ENCODE results near the gene ABCA2. TPM values are rescaled to one million over a fixed set of nuclear protein-coding genes. Genes with fewer than 3 reads are reported as not detected.

The ABCA2 gene
- total RNA-seq, 4 donors from 2014 or later = 13.5 to 58.6 (median 19.3) TPM

DNA sequence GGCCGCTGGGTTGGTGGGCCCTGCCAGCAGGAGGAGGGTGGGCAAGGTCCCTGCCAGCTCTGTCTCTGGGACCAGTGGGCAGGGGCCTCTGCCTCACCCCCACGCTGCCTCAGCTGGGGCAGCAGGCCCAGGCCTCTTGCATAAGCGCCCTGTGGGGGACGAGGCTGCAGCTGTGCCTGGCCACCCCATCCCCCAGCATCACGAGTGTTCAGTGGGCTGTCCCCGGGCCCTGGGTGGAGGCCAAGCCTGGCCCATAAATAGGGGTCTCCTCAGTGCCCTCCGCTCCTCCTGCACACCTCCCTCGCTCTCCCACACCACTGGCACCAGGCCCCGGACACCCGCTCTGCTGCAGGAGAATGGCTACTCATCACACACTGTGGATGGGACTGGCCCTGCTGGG lies 50.8 kb downstream of the ABCA2 start, which contains the start of gene PTGDS:
TSS of gene PTGDS (plus strand) at position 282 of the 400 bp plus-strand sequence. CDS start at position 357, 75 bp downstream.
- TF ChIP-seq, protein P1, sequence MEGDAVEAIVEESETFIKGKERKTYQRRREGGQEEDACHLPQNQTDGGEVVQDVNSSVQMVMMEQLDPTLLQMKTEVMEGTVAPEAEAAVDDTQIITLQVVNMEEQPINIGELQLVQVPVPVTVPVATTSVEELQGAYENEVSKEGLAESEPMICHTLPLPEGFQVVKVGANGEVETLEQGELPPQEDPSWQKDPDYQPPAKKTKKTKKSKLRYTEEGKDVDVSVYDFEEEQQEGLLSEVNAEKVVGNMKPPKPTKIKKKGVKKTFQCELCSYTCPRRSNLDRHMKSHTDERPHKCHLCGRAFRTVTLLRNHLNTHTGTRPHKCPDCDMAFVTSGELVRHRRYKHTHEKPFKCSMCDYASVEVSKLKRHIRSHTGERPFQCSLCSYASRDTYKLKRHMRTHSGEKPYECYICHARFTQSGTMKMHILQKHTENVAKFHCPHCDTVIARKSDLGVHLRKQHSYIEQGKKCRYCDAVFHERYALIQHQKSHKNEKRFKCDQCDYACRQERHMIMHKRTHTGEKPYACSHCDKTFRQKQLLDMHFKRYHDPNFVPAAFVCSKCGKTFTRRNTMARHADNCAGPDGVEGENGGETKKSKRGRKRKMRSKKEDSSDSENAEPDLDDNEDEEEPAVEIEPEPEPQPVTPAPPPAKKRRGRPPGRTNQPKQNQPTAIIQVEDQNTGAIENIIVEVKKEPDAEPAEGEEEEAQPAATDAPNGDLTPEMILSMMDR (IDR thresholded peaks at IDR 0.05; ENCODE audit: low read depth) = no peak

DNA sequence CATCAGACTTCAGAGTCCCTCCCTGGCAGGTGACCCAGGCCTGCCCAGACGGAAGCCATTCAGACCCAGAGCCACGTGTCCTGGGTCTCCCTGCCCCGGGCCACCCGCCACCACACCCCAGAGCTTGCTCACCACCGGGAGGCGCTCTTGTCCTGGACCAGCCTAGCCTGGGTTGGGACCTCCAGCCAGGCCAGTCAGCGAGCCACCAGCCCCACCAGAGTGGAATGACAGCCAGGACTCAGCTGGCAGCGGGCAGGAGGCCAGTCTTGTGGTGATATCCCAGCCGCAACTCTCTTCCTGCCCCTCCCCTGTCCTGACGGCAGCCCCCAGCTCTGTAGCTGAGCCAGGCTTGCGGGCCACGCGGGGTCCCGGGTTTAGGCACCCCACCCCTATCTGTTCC lies 52.4 kb downstream of the ABCA2 start:
- TF ChIP-seq, protein P1 (IDR thresholded peaks at IDR 0.05; ENCODE audit: low read depth) = no peak

DNA sequence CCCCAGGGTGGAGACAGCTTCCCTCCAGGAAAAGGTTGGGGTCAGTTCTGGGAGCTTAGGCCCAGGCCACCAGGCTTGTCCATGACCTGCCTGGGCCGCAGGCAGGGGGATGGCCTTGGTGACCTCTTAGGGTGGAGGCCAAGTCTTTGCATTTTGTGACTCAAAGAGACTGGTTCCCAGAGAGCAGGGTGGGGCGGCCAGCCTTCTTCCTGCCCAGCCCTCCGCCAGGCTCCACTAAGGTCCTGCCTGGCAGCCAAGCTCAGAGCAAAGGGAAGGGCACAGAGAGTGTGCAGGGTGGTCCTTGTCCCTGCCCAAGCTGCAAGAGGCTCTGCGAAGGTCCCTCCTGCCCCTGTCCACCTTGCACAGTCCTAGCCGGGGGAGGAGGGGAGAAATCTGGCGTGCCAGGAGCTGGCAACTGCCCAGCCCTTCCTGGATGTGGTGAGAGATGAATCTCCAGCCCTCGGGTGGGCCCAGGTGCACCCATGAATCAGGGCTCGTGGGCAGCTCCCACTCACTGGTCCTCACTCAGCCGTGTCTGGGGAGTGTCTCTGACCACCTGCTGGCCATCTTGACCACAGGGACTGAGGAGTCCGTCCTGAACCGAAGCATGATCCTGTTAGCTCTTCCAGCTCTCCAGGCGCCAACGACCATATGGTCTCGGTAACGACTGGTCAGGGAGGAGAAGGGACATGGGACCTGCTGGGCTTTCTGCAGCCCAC lies 53.1 kb downstream of the ABCA2 start:
- TF ChIP-seq, protein P1 (IDR thresholded peaks at IDR 0.05; ENCODE audit: low read depth) = no peak

DNA sequence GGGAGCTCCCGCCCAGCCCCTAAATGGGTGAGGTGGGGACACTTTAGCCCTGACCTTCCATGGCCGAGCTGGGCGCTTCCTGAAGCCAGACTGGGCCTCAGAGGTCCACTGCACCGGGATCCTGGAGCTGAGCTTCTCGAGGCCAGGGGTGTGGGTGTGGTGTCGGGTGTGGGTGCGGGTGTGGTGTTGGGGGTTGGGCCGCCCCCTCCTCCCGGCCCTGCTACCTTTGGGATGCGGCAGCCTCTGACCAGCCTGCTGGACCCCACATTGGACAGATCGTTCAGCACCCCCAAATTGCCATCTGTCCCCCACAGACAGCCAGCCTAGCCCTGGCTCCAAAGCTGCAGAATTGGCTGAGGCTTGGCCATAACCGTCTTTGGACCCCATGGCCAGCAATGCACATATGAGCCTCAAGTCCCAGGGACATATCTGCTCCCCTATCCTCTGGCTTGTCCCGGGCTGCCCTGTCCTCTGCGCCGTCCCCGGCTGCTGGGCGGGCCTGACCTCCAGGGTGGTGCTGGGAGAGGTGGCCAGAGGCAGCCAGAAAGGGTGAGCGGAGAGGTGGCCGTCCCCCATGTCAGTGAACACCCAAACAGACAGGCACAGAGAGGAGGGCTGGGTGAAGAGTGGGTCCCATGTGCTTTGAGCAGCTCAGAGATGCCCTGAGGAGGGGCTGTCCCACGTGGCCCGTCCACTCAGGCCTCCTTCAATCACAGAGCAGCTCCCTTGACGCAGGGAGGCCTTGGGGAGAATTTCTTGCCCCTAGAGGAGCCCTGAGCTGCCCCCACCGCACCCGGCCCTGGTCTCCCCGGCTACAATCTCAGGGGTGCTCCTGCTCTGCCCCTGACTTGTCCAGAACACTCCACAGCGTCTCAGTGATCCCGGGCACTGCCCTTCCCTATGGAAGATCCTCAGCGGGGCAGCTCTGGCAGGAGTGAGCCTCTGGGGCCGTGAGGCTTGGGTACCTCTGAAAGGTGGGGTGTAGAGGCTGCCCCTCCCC lies 54.1 kb downstream of the ABCA2 start:
- TF ChIP-seq, protein P1 (IDR thresholded peaks at IDR 0.05; ENCODE audit: low read depth) = no peak

DNA sequence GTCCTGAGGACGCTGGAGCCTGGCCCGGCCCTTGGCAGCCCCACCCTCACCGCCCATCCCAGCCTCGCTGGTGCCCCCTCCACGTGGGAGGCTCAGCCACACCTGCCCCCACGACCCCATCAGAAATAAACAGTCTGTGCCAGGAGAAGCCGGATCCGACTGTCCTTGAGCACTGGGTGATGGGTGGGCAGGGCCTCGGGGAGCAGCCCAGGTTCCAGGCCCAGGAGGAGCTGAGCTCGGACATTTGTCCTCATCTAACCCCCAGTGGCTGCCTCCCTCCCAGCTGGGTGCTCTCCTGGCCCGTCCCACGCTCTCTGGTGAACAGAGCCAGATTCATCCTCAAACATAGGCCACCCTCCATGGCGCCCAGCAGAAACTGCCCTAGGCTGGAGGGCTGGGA lies 55.3 kb downstream of the ABCA2 start:
- TF ChIP-seq, protein P1 (IDR thresholded peaks at IDR 0.05; ENCODE audit: low read depth) = no peak

DNA sequence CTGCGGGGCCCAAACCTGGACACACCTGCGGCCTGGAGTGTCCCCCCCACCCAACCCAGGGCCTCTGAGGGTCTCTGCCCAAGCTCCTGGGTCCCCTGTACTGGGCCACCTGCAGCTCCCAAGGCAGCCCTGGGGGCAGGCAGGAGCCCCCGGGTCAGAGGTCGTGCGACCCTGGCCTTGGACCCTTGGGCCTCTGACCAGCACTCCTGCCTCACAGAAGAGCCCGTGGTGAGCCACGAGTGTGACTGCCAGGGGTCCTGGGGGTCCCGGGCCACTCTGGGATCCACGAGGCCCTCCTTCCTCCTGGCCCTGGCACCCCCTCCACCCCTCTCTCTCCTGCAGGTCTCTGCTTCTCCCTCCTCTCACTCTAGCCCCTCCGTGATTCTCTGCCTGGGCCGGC lies 55.7 kb downstream of the ABCA2 start:
- TF ChIP-seq, protein P1 (IDR thresholded peaks at IDR 0.05; ENCODE audit: low read depth) = no peak

DNA sequence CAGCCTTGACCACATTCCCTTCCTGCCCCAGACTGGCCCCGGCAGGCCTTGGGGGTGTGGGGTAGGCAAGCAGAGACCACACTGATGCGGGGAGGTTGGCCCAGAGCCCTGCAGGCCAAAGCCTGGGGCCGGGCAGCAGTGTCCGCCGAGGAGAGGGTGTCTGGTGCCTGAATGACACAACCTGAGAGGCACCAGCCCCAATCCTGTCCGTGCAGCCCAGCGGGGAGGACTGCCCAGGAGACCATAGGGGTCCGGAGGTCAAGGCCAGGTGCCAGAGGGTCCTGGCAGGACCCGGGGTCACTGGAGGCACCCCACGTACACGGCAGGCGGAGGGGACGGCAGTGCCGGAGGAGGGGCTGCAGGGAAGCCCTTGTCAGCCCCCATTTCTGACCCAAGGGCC lies 56.3 kb downstream of the ABCA2 start:
- TF ChIP-seq, protein P1 (IDR thresholded peaks at IDR 0.05; ENCODE audit: low read depth) = no peak
